COLO829 (cell line): ENCODE data around the gene TBPL2.
"Not testable (repeated sequence)": the region's sequence is repeated elsewhere in the genome, so short reads cannot be mapped to it uniquely, and the experiment has no call there.

Experiments
- DNase-seq: peaks from one replicate; pipeline ENCODE4 v3.0.0; 2012; ENCODE audit warnings: low spot score

Gene TBPL2

GRCh38 chr14:55404173-55404854 is 36.1 kb downstream of the TBPL2 start:
- no peak for DNase-seq

- no peak for DNase-seq
Observed at GRCh38 chr14:55401751-55402150, 38.7 kb downstream of the TBPL2 start.

- no peak for DNase-seq
Observed at GRCh38 chr14:55399852-55400251, 40.6 kb downstream of the TBPL2 start.

GRCh38 chr14:55399183-55399582 is 41.2 kb downstream of the TBPL2 start:
- DNase-seq, result no peak

GRCh38 chr14:55398679-55399078 is 41.7 kb downstream of the TBPL2 start:
- DNase-seq, result peak; percentile 86

GRCh38 chr14:55389330-55389729 is 51.1 kb downstream of the TBPL2 start:
- peak; percentile 82 for DNase-seq

GRCh38 chr14:55388160-55388559 is 52.3 kb downstream of the TBPL2 start:
- DNase-seq, result no peak

- DNase-seq, result no peak
Observed at GRCh38 chr14:55387121-55387520, 53.3 kb downstream of the TBPL2 start.

GRCh38 chr14:55386037-55386808 is 54.2 kb downstream of the TBPL2 start:
- no peak for DNase-seq

- DNase-seq, result no peak
Observed at GRCh38 chr14:55384536-55384935, 55.9 kb downstream of the TBPL2 start.

- no peak for DNase-seq
Observed at GRCh38 chr14:55383541-55384140, 56.8 kb downstream of the TBPL2 start.

GRCh38 chr14:55383056-55383466 is 57.4 kb downstream of the TBPL2 start:
- not testable (repeated sequence) for DNase-seq

- no peak for DNase-seq
Observed at GRCh38 chr14:55382483-55382882, 57.9 kb downstream of the TBPL2 start.

- no peak for DNase-seq
Observed at GRCh38 chr14:55381561-55381960, 58.9 kb downstream of the TBPL2 start.

- no peak for DNase-seq
Observed at GRCh38 chr14:55381040-55381439, 59.4 kb downstream of the TBPL2 start.

- no peak for DNase-seq
Observed at GRCh38 chr14:55377236-55377635, 63.2 kb downstream of the TBPL2 start.

- no peak for DNase-seq
Observed at GRCh38 chr14:55374771-55375170, 65.6 kb downstream of the TBPL2 start.

- no peak for DNase-seq
Observed at GRCh38 chr14:55373784-55374705, 66.4 kb downstream of the TBPL2 start.

- no peak for DNase-seq
Observed at GRCh38 chr14:55372825-55373224, 67.6 kb downstream of the TBPL2 start.

GRCh38 chr14:55372423-55372822 is 68.0 kb downstream of the TBPL2 start:
- no peak for DNase-seq

- no peak for DNase-seq
Observed at GRCh38 chr14:55370883-55371455, 69.4 kb downstream of the TBPL2 start.

GRCh38 chr14:55366271-55366670 is 74.1 kb downstream of the TBPL2 start:
- DNase-seq, result no peak
